Endodermal cell (in vitro differentiated cells): Measurements from ENCODE around the gene MRGPRE. TPM values are rescaled to one million over a fixed set of nuclear protein-coding genes. Genes with fewer than 3 reads are reported as not detected.

Source experiments
- DNase-seq: peaks from one replicate; pipeline ENCODE4 v3.0.0-alpha.2; 2017
- H3K27ac ChIP-seq: 2 replicates; pipeline ENCODE4 v1.5.1; 2013; ENCODE audit warnings: mild to moderate bottlenecking, low read depth, low read length, moderate library complexity
- H3K27me3 ChIP-seq: 2 replicates; pipeline ENCODE4 v1.6.1; 2013; ENCODE audit warnings: mild to moderate bottlenecking, low read length, moderate library complexity; ENCODE audit not compliant: insufficient read depth, control insufficient read depth, poor library complexity, severe bottlenecking
- H3K36me3 ChIP-seq: 2 replicates; pipeline ENCODE4 v1.7.0; 2013; ENCODE audit warnings: mild to moderate bottlenecking, low read length, moderate library complexity; ENCODE audit not compliant: control insufficient read depth, insufficient read depth
- H3K4me1 ChIP-seq: one replicate; pipeline ENCODE4 v1.7.0; 2013; ENCODE audit warnings: low read length; ENCODE audit not compliant: control insufficient read depth, insufficient read depth
- H3K4me3 ChIP-seq: 2 replicates; pipeline ENCODE4 v1.5.1; 2013; ENCODE audit warnings: mild to moderate bottlenecking, low read length, moderate library complexity
- H3K9ac ChIP-seq: 2 replicates; pipeline ENCODE4 v1.6.1; 2013; ENCODE audit warnings: mild to moderate bottlenecking, low read length, moderate library complexity; ENCODE audit not compliant: poor library complexity, severe bottlenecking; ENCODE audit errors: extremely low read depth
- H3K9me3 ChIP-seq: 2 replicates; pipeline ENCODE4 v1.6.1; 2013; ENCODE audit warnings: mild to moderate bottlenecking, low read length, moderate library complexity; ENCODE audit not compliant: control insufficient read depth
- H3K27ac Mint-ChIP-seq: 2 replicates; pipeline ENCODE4 v1.8.0; 2020; ENCODE audit warnings: mixed read lengths
- H3K27me3 Mint-ChIP-seq: 2 replicates; pipeline ENCODE4 v1.8.0; 2021; ENCODE audit warnings: mild to moderate bottlenecking, mixed read lengths; ENCODE audit not compliant: insufficient read depth
- H3K36me3 Mint-ChIP-seq: 2 replicates; pipeline ENCODE4 v1.8.0; 2020; ENCODE audit warnings: low read depth, mixed read lengths
- H3K4me1 Mint-ChIP-seq: 2 replicates; pipeline ENCODE4 v1.8.0; 2020; ENCODE audit warnings: mixed read lengths
- H3K4me3 Mint-ChIP-seq: 2 replicates; pipeline ENCODE4 v1.8.0; 2020; ENCODE audit warnings: mild to moderate bottlenecking, moderate library complexity, mixed read lengths
- H3K9me3 Mint-ChIP-seq: 2 replicates; pipeline ENCODE4 v1.8.0; 2020; ENCODE audit warnings: mild to moderate bottlenecking, mixed read lengths
- WGBS, 2 experiments: methylation state at CpG; one replicate each; pipeline versions ENCODE4 v1.1.5 to v1.1.7; 2013; ENCODE audit warnings: missing lambda C conversion rate in 2 of 2, mixed read lengths in 1 of 2; ENCODE audit not compliant: insufficient coverage in 1 of 2, insufficient read length in 1 of 2; 5-methylcytosine and 5-hydroxymethylcytosine counted together
- total RNA-seq, 2 donors: library from RNA; stranded (reverse); fragmentation: NEBNext Ultra II Directional in 1 of 2; extraction: Animal tissue kit (Norgen Biotek cat#: 25700) in 1 of 2; gene quantifications; 2 replicates in 1 of 2; 3 replicates in 1 of 2; pipeline ENCODE4 v1.2.1, GENCODE V29; 2021
- TF ChIP-seq, protein P1 (sequence below): fragments of 200-600 bp; sonication (generic); conservative IDR thresholded peaks from 2 replicates; pipeline ENCODE4 v1.5.0; 2021; ENCODE audit warnings: antibody characterized with exemption, mild to moderate bottlenecking

Gene MRGPRE
- total RNA-seq, 2 donors from 2014 or later, result not detected

DNA sequence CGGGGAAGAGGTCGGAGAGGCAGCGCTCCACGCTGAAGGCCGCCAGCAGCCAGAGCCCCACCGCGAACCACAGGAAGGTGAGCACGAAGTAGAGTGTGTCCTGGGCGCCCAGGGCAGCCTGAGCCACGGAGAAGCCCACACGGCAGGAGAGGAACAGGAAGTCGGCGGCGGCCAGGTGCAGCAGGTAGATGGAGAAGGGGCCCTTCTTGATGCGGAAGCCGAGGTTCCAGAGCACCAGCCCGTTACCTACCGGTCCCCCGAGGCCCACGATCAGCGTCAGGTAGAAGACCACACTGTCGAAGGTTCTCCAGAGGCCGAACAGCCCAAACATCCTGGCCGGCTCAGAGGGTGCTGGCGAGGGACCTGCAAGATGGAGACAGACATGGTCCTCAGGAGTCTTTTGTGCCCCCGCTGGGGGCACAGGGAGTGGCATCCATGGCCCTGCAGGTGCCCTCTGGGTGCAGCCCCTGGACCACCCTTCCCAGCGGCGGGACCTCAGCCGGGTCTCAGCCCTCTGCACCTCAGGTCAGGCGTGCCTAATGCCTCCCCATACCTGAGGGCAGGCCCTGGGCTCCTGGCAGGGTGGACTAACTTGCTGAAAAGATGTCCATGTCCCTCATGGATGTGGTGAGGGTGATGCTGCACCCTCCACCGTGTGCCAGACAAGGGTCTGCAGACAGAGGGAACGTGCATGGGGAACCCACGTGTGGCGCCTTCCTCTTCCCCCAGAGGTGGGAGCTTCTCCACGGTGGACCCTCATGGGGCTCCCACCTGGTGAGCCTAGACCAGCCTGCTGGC is 13.5 kb downstream of the MRGPRE start, which contains the start of gene MRGPRG:
Gene MRGPRG (minus strand): TSS at position 331 of the 798 bp plus-strand sequence. CDS start 0 bp downstream, at position 331.
- TF ChIP-seq, protein P1, sequence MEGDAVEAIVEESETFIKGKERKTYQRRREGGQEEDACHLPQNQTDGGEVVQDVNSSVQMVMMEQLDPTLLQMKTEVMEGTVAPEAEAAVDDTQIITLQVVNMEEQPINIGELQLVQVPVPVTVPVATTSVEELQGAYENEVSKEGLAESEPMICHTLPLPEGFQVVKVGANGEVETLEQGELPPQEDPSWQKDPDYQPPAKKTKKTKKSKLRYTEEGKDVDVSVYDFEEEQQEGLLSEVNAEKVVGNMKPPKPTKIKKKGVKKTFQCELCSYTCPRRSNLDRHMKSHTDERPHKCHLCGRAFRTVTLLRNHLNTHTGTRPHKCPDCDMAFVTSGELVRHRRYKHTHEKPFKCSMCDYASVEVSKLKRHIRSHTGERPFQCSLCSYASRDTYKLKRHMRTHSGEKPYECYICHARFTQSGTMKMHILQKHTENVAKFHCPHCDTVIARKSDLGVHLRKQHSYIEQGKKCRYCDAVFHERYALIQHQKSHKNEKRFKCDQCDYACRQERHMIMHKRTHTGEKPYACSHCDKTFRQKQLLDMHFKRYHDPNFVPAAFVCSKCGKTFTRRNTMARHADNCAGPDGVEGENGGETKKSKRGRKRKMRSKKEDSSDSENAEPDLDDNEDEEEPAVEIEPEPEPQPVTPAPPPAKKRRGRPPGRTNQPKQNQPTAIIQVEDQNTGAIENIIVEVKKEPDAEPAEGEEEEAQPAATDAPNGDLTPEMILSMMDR, result no peak
- H3K4me1 ChIP-seq, result no peaks in the 10 kb centered on the region
- peaks cover 16% of the 10 kb centered on the region for H3K27me3 ChIP-seq
- WGBS, 2 experiments, result no CpG with 5 or more reads among the region's 35 CpGs
- no peaks in the 10 kb centered on the region for H3K9me3 ChIP-seq
- H3K9ac ChIP-seq, result no peak within 1 kb of the TSS
- no peaks in the 10 kb centered on the region for H3K9me3 Mint-ChIP-seq
- no peaks in the 10 kb centered on the region for H3K36me3 Mint-ChIP-seq
- H3K4me3 Mint-ChIP-seq, result no peak within 1 kb of the TSS
- peak; percentile 53 for DNase-seq
- H3K4me1 Mint-ChIP-seq, result no peaks in the 10 kb centered on the region
- peaks cover 51% of the 10 kb centered on the region for H3K27me3 Mint-ChIP-seq
- no peak within 1 kb of the TSS for H3K4me3 ChIP-seq
- H3K27ac Mint-ChIP-seq, result no peak within 1 kb of the TSS
- H3K27ac ChIP-seq, result no peak within 1 kb of the TSS
- H3K36me3 ChIP-seq, result no peaks in the 10 kb centered on the region

DNA sequence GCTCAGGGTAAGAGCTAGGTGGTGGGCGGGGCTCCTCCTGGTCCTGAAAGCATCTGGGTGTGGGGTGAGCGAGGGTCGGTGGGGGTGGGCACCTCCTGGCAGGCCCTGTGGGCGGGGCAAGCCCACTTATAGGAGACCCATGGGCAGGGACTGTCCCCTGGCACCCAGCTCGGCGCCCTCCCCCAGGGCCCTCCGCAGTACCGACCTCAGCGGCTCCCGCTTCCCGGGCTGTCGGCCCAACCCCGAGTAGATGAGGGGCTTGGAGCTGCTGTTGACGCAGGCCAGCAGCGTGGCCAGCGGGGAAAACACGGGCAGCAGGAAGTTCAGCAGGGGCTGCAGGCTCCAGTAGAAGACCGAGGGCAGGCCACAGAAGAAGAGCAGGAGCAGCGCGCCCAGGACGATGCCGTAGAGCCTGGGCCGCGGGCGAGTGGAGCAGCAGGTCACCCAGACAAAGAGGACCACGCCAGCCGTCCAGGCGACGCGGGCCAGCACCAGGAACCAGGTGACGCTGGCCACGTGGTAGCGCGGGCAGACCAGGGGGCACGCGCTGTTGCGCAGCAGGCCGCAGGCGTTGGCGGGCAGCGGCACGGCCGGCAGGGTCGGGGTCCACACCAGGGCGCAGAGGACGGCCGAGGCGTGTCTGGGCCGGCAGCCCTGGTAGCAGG is 14.3 kb downstream of the MRGPRE start:
- H3K4me1 ChIP-seq, result no peaks in the 10 kb centered on the region
- no peaks in the 10 kb centered on the region for H3K9me3 ChIP-seq
- H3K9ac ChIP-seq, result no peak overlapping the region
- no peaks in the 10 kb centered on the region for H3K36me3 ChIP-seq
- H3K27ac ChIP-seq, result no peak overlapping the region
- Mint-ChIP-seq H3K4me3 (no peak overlapping the region), H3K4me1 (no peaks in the 10 kb centered on the region), H3K36me3 (no peaks in the 10 kb centered on the region), H3K9me3 (no peaks in the 10 kb centered on the region), H3K27ac (no peak overlapping the region), H3K27me3 (peaks cover 51% of the 10 kb centered on the region)
- DNase-seq, result peak; percentile 40
- H3K27me3 ChIP-seq, result peaks cover 16% of the 10 kb centered on the region
- TF ChIP-seq, protein P1, result no peak
- H3K4me3 ChIP-seq, result no peak overlapping the region
- WGBS, 2 experiments, result no CpG with 5 or more reads among the region's 49 CpGs

DNA sequence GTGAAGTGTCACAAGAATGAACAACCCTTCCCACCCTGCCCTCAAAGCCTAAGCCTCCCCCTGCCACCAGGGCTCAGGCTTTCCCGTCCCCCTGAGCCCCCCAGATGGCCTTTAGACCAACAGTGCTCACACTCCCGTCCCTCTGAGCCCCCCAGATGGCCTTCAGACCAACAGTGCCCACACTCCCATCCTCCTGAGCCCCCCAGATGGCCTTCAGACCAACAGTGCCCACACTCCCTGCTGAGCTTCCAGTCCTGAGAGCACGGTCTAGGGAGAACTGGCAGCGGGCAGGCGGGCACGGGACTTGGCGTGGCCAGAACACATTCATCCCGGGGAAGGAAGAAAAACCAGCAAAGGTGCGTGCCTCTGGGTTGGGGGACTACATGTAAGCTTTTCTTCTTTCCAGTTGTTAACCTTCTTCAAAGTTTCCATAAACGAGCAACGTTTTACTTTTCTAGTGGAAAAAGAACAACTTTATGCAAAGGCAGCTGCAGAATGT is 16.1 kb downstream of the MRGPRE start:
- peak; percentile 47 for DNase-seq
- peaks cover 50% of the 10 kb centered on the region for H3K27me3 Mint-ChIP-seq
- 76 to 78% methylated on average over 7 to 11 of the region's 11 CpGs for WGBS, 2 experiments

More for the DNA sequence above, 16.1 kb downstream of the MRGPRE start:
- H3K9me3 ChIP-seq, result peaks cover 7% of the 10 kb centered on the region
- H3K36me3 Mint-ChIP-seq, result no peaks in the 10 kb centered on the region
- no peak overlapping the region for H3K27ac ChIP-seq
- H3K27ac Mint-ChIP-seq, result no peak overlapping the region
- H3K4me3 Mint-ChIP-seq, result no peak overlapping the region
- peaks cover 16% of the 10 kb centered on the region for H3K27me3 ChIP-seq
- TF ChIP-seq, protein P1, result no peak
- H3K36me3 ChIP-seq, result no peaks in the 10 kb centered on the region
- peaks cover 9% of the 10 kb centered on the region for H3K9me3 Mint-ChIP-seq
- no peaks in the 10 kb centered on the region for H3K4me1 Mint-ChIP-seq
- H3K9ac ChIP-seq, result no peak overlapping the region
- H3K4me1 ChIP-seq, result no peaks in the 10 kb centered on the region
- H3K4me3 ChIP-seq, result no peak overlapping the region
